HEK293T (cell line): ENCODE results near the gene RUFY4.

Source experiments
- CTCF ChIA-PET: fragments of 350-600 bp; formaldehyde crosslinking; extraction: SDS; loops from one replicate; lab custom pipeline; 2021; ENCODE audit warnings: antibody characterized with exemption, inconsistent platforms; lab: Yijun Ruan, JAX
- POLR2A ChIA-PET: fragments of 350-600 bp; formaldehyde crosslinking; extraction: SDS; loops from one replicate; lab custom pipeline; 2020; ENCODE audit warnings: antibody characterized with exemption, inconsistent platforms; lab: Yijun Ruan, JAX
- DNase-seq: peaks from one replicate; pipeline ENCODE4 v3.0.0; 2012; ENCODE audit warnings: mixed read lengths; ENCODE audit errors: extremely low spot score
- ARNT ChIP-seq: fragments of 450-650 bp; IDR thresholded peaks from 2 replicates; pipeline ENCODE4 v1.6.1; 2017; ENCODE audit warnings: mild to moderate bottlenecking
- BHLHE40 ChIP-seq: fragments of 450-650 bp; IDR thresholded peaks from 2 replicates; pipeline ENCODE4 v1.6.1; 2016; ENCODE audit warnings: mild to moderate bottlenecking, moderate library complexity, borderline replicate concordance
- CTBP1 ChIP-seq: fragments of 450-650 bp; IDR thresholded peaks from 2 replicates; pipeline ENCODE4 v1.6.1; 2016; ENCODE audit warnings: borderline replicate concordance
- ELF4 ChIP-seq: fragments of 450-650 bp; IDR thresholded peaks from 2 replicates; pipeline ENCODE4 v1.6.1; 2017; ENCODE audit warnings: antibody characterized with exemption
- FOXA1 ChIP-seq: fragments of 450-650 bp; IDR thresholded peaks from 2 replicates; pipeline ENCODE4 v1.6.1; 2016; ENCODE audit warnings: mild to moderate bottlenecking
- FOXK2 ChIP-seq: fragments of 450-650 bp; IDR thresholded peaks from 2 replicates; pipeline ENCODE4 v1.6.1; 2016; ENCODE audit warnings: mild to moderate bottlenecking
- FOXM1 ChIP-seq: fragments of 450-650 bp; IDR thresholded peaks from 2 replicates; pipeline ENCODE4 v1.6.1; 2017; ENCODE audit warnings: mild to moderate bottlenecking, borderline replicate concordance
- HDGF ChIP-seq: fragments of 450-650 bp; IDR thresholded peaks from 2 replicates; pipeline ENCODE4 v1.6.1; 2017; ENCODE audit warnings: antibody characterized with exemption, borderline replicate concordance
- L3MBTL2 ChIP-seq: fragments of 450-650 bp; conservative IDR thresholded peaks from 2 replicates; pipeline ENCODE4 v1.6.1; 2016; ENCODE audit warnings: mild to moderate bottlenecking
- LEF1 ChIP-seq: fragments of 450-650 bp; IDR thresholded peaks from 2 replicates; pipeline ENCODE4 v1.6.1; 2017; ENCODE audit warnings: mild to moderate bottlenecking, borderline replicate concordance
- NFRKB ChIP-seq: fragments of 450-650 bp; IDR thresholded peaks from 2 replicates; pipeline ENCODE4 v1.6.1; 2016; ENCODE audit warnings: mild to moderate bottlenecking, moderate library complexity
- SP1 ChIP-seq: fragments of 450-650 bp; IDR thresholded peaks from 2 replicates; pipeline ENCODE4 v1.6.1; 2017
- SUZ12 ChIP-seq: fragments of 450-650 bp; IDR thresholded peaks from 2 replicates; pipeline ENCODE4 v1.6.1; 2016; ENCODE audit warnings: mild to moderate bottlenecking
- TARDBP ChIP-seq: fragments of 450-650 bp; IDR thresholded peaks from 2 replicates; pipeline ENCODE4 v1.6.1; 2016
- ZNF384 ChIP-seq: fragments of 450-650 bp; IDR thresholded peaks from 2 replicates; pipeline ENCODE4 v1.6.1; 2016
- TF ChIP-seq, protein P1 (sequence below): fragments of 450-650 bp; IDR thresholded peaks from 2 replicates; pipeline ENCODE4 v1.6.1; 2016

RUFY4 gene

GRCh38 chr2:218030409-218031195 is 38.5 kb upstream of the RUFY4 start:
- ChIA-PET POLR2A (no interaction called here), CTCF (no interaction called here)
- TF ChIP-seq ZNF384 (no peak), ARNT (no peak), FOXK2 (no peak), CTBP1 (no peak; the same call in 1 of the 2 replicates), BHLHE40 (no peak), NFRKB (no peak), ELF4 (no peak), FOXM1 (no peak), FOXA1 (no peak), SP1 (no peak), L3MBTL2 (no peak), TARDBP (no peak), LEF1 (no peak), HDGF (no peak), SUZ12 (no peak)
- TF ChIP-seq, protein P1, sequence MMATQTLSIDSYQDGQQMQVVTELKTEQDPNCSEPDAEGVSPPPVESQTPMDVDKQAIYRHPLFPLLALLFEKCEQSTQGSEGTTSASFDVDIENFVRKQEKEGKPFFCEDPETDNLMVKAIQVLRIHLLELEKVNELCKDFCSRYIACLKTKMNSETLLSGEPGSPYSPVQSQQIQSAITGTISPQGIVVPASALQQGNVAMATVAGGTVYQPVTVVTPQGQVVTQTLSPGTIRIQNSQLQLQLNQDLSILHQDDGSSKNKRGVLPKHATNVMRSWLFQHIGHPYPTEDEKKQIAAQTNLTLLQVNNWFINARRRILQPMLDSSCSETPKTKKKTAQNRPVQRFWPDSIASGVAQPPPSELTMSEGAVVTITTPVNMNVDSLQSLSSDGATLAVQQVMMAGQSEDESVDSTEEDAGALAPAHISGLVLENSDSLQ: no peak
- no peak for DNase-seq

GRCh38 chr2:218031261-218031660 is 37.8 kb upstream of the RUFY4 start:
- no peak for DNase-seq
- TF ChIP-seq FOXM1 (no peak), FOXA1 (no peak), ELF4 (no peak), FOXK2 (no peak), HDGF (no peak), ARNT (no peak), LEF1 (no peak), L3MBTL2 (no peak), ZNF384 (no peak), BHLHE40 (no peak), CTBP1 (no peak), SP1 (no peak), SUZ12 (no peak), TARDBP (no peak), NFRKB (no peak)
- TF ChIP-seq, protein P1: no peak
- CTCF ChIA-PET: no interaction called here
- POLR2A ChIA-PET: no interaction called here

DNA sequence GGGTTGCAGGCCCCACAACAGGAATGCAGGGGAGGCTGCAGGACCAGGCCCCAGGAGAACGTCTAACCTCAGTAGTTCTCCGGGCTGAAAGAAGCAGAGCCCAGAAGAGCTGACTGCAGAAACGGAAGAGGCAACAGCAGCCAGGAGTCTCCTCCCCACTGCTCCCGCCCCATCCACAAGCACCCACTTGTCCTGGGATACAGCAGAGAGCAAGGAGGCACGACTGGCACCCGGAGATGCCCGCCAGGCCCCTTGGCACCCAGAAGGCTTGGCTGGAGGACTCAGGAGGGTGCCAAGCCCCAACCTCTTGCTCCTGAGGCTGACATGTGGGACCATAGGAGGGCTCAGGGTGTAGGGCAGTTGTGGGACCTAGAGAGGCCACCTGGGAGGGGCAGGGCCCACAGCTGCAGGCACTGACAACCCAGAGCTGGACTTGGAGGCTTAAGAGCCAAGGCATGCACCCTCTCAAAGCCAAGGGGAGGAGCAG is 37.2 kb upstream of the RUFY4 start:
- no peak for DNase-seq
- TF ChIP-seq L3MBTL2: no peak
- no peak for TF ChIP-seq BHLHE40
- TF ChIP-seq FOXK2: no peak
- TF ChIP-seq CTBP1: no peak
- no peak for TF ChIP-seq FOXM1
- TF ChIP-seq ZNF384: no peak
- no peak for TF ChIP-seq ARNT
- no peak for TF ChIP-seq SP1
- TF ChIP-seq TARDBP: no peak
- TF ChIP-seq, protein P1: no peak
- TF ChIP-seq SUZ12: no peak
- TF ChIP-seq ELF4: no peak
- no peak for TF ChIP-seq FOXA1
- TF ChIP-seq NFRKB: no peak
- TF ChIP-seq HDGF: no peak
- TF ChIP-seq LEF1: no peak
- CTCF ChIA-PET: no interaction called here
- POLR2A ChIA-PET: no interaction called here

DNA sequence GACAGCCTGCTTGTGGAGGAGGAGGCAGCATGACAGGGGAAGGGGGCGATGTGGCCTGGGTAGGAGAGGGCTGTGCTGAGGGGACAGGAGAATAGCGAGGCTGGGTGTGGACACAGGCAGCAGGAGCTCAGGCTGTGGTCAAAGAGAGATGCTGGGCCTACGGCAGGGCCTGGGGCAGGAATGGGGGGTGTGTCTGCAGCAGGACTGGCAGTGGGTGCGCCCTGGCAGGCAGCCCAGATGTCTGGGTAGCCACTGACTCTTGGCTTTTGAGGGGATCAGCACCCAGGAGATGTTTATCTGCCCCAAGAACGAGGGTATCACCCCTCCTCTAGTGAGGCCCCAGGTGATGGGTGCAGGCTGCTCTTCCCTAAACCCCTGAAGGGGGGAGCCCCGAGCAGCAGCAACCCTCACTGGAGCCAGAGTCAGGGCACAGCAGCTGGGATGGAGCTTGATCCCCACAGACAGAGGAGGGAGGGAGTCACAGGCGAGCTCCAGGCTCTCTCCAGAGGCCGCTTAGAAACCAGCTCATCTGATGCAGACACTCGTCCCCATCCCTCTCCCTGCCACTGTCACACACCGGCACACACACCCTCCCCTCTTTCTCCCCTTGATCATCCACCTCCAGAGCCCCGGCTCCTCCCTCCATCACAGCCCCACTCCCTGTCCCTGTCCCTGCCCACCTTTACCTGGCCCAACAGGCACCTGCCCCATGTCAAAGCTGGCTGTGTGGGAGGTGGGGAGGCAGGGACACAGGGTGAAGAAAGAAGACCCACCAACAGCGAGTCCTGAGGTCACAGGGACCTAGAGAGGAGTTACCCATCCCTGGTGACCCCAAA is 36.5 kb upstream of the RUFY4 start:
- POLR2A ChIA-PET: interaction anchor here (1.2 kb wide), 1 partner anchor 8 kb away, joined by 3 read pairs; no protein-coding TSS in a partner anchor
- CTCF ChIA-PET: interaction anchor here (0.6 to 2.0 kb wide), 2 partner anchors 51 to 247 kb away, joined by 3 to 12 read pairs; no protein-coding TSS in a partner anchor
- no peak for DNase-seq
- TF ChIP-seq FOXA1: no peak
- TF ChIP-seq L3MBTL2: no peak
- TF ChIP-seq FOXM1: no peak
- no peak for TF ChIP-seq HDGF
- no peak for TF ChIP-seq ARNT
- TF ChIP-seq LEF1: no peak
- no peak for TF ChIP-seq ZNF384
- TF ChIP-seq, protein P1: no peak
- no peak for TF ChIP-seq FOXK2
- TF ChIP-seq ELF4: no peak
- TF ChIP-seq BHLHE40: no peak
- TF ChIP-seq NFRKB: no peak
- TF ChIP-seq SP1: no peak
- no peak for TF ChIP-seq SUZ12
- no peak for TF ChIP-seq TARDBP
- no peak for TF ChIP-seq CTBP1
